Measurements from ENCODE around the gene PORCN. TPM values are rescaled to one million over a fixed set of nuclear protein-coding genes. Genes with fewer than 3 reads are reported as not detected.

Gene PORCN
- total and polyA plus RNA-seq, 2 of the 13 experiments (the other 11 are each of a cell fraction or from before 2014, with no cell fraction given): 3.9 to 5.8 TPM

- TF ChIP-seq ARID4A (CRISPR knock-in tag; IDR thresholded peaks at IDR 0.05; ENCODE audit: borderline replicate concordance): peak; percentile 36; the same call in 1 of the 2 replicates
- TF ChIP-seq SP1 (IDR thresholded peaks at IDR 0.05): no peak
- TF ChIP-seq SP1 (CRISPR knock-in tag; IDR thresholded peaks at IDR 0.05): 0 out of 2 replicates have a peak, but pooled peaks have one; percentile 19
- TF ChIP-seq JUND (CRISPR knock-in tag; IDR thresholded peaks at IDR 0.05): no peak
- no peak for TF ChIP-seq MED8 (CRISPR knock-in tag; IDR thresholded peaks at IDR 0.05; ENCODE audit: insufficient replicate concordance)
- peak; percentile 33; the same call in 1 of the 2 replicates for TF ChIP-seq KDM2A (CRISPR knock-in tag; IDR thresholded peaks at IDR 0.05; ENCODE audit: borderline replicate concordance, low read depth)
- no peak for TF ChIP-seq SMC3 (IDR thresholded peaks at IDR 0.05; ENCODE audit: low read length)
- TF ChIP-seq SALL2 (CRISPR knock-in tag; IDR thresholded peaks at IDR 0.05): no peak
- TF ChIP-seq ZNF251 (CRISPR knock-in tag; IDR thresholded peaks at IDR 0.05): no peak
- TF ChIP-seq ZNF746 (CRISPR knock-in tag; IDR thresholded peaks at IDR 0.05): no peak
- TF ChIP-seq NFIB (CRISPR knock-in tag; IDR thresholded peaks at IDR 0.05; ENCODE audit: borderline replicate concordance): no peak
These were observed at the start of gene PORCN (continued) for GRCh38 chrX:48508400-48509244.

Data from HepG2 (cell line).